ENCODE measurements around the gene SPACA9. TPM values are rescaled to one million over a fixed set of nuclear protein-coding genes. Genes with fewer than 3 reads are reported as not detected.

SPACA9 gene
- 1.5 and 3.4 TPM in 2 replicates for total RNA-seq

DNA sequence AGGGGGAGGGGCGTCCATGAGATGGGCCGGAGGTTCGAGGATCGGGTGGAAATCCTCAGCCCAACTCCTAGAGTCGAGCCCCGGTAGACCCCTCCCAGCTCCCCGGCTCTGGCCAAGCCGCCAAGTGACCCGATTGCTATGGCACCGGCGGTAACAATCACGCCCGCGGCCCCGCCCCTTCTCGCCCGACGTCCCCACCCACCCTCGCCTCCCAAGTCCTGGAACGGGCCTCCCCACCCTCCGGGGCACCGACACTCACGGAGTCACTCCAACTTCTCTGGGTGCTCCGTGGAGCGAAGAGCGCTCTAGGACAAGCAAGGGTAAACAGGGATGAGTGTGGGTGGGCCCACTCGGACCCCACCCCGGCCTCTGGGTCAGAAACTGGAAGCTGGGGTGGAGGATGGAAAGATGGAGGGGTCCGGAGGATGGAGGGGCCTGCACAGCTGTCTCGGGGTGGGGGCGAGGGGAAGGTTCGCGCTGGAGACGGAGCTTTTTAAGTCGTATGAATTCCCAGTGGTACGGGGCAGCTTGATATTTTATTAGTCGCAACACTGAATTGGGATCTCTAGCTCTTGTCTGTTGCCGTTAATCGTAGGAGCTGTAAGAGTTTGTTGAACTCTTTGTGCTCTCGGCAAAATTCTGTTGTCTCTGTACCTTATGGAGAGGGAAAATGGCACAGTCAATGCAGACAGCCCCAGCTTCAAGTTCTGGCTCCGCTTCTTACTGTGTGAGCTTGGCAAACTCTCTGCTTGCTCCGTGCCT, at the start of gene SPACA9:
SPACA9 (plus strand) TSS at position 204 of the 762 bp plus-strand sequence. CDS start 5,050 bp downstream, outside the sequence.

DNA sequence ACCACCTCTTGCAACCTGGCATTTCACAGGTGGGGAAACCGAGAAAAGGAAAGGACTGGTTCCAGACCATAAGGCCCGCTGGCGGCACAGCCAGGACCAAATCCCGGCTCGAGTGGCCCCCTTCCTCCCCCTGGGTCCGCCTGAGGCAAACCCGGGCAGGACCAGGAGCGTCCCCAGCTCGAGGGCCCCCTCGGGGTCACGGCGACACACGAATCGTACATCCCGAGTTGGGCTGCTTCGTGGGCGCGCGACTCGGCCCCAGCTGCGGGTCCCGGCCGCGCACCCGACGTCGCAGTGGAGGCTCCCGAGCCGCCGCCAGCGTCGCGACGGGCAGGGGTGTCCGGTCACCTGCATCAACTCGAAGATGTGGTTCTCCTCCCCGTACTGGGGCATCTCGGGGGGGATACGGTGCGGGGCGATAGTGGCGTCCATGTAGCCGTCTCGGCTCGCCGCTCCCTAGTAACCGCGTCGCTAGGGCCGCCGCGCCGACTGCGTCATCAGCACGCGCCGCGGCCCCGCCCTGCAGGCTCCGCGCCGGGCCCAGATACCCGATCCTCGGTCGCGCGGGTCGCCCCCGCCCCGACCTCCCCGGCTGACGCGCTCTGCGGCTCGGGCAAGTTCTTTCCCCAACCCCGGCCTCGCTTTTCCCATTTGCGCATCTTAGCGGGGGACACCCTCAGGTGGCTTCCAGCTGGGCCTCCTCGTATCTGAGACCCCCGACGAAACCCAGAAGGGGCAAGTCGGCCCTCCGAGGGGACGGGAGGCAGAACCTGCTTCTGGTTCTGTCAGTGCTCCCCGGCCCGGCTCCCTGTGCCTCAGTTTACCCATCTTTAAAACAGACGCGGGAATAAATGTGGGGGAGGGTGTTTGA, 639 bp upstream of the SPACA9 start, which contains the start of gene AK8:
AK8 (minus strand) TSS at position 461 of the 871 bp plus-strand sequence; CDS start at position 432, 29 bp downstream.

Other genes with a start within 250 kb of the SPACA9 start
- gene DDX31, start 208.9 kb upstream of the SPACA9 start, total RNA-seq: 7.6 and 13.3 TPM in 2 replicates
- gene GTF3C4, start 208.4 kb upstream of the SPACA9 start, total RNA-seq: 8.5 and 14.1 TPM in 2 replicates
- gene AK8, start 614 bp upstream of the SPACA9 start, total RNA-seq: 1.4 TPM in 1 of 2 replicates, not detected in the other
- gene TSC1, start 65.7 kb downstream of the SPACA9 start, total RNA-seq: 21.5 and 26.4 TPM in 2 replicates
- gene GFI1B, start 99.8 kb downstream of the SPACA9 start, total RNA-seq: under 0.01 TPM in 1 of 2 replicates, not detected in the other
- 29.6 and 31.8 TPM in 2 replicates for gene GTF3C5, start 152.1 kb downstream of the SPACA9 start, total RNA-seq
- 0.16 and 0.36 TPM in 2 replicates for gene CEL, start 183.1 kb downstream of the SPACA9 start, total RNA-seq
- 30.5 and 32.1 TPM in 2 replicates for gene RALGDS, start 242.3 kb downstream of the SPACA9 start, total RNA-seq